ENCODE data around the gene EEIG2.

EEIG2 gene

DNA sequence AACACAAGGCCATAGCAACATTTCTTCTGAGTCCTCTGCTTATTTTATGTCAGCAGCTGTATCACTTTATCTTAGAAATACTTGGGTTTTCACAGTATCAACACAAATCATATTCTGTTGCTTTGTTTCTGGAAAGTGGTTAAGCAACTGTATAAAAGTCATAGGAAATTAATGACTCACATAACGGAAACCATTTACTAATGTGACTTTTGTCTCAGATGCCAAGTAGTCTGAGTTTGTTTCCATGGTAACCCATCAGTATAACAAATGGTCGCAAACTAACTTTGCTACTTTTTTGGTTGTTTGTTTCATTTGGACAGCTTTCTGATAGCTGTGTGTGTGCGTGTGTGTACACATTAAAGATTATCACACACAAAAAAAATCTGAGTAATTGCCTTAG lies 31.1 kb downstream of the EEIG2 start:
- Histone ChIP-seq H3K79me2 (ENCODE audit: insufficient read depth, low read length) (no peaks in the 10 kb centered on the region), H3K9me3 (ENCODE audit: low read length) (no peaks in the 10 kb centered on the region), H3K27me3 (ENCODE audit: insufficient read depth, low read length) (no peaks in the 10 kb centered on the region), H3K4me1 (ENCODE audit: insufficient read depth, low read length, severe bottlenecking) (no peaks in the 10 kb centered on the region), H3K9me2 (ENCODE audit: low read depth, low read length) (no peaks in the 10 kb centered on the region), H3K9ac (ENCODE audit: low read length) (no peak overlapping the region), H3F3A (ENCODE audit: insufficient read depth, low read length) (no peaks in the 10 kb centered on the region), H2AFZ (ENCODE audit: low read length) (no peak overlapping the region), H4K20me1 (ENCODE audit: insufficient read depth, low read length) (no peaks in the 10 kb centered on the region), H3K4me3 (ENCODE audit: low read depth, low read length, poor library complexity, severe bottlenecking) (no peak overlapping the region), H3K4me2 (ENCODE audit: low read length) (no peak overlapping the region), H3K36me3 (ENCODE audit: insufficient read depth, low read length) (no peaks in the 10 kb centered on the region), H3K27ac (ENCODE audit: low read depth, low read length, poor library complexity, severe bottlenecking) (no peak overlapping the region)
- TF ChIP-seq, protein P1, sequence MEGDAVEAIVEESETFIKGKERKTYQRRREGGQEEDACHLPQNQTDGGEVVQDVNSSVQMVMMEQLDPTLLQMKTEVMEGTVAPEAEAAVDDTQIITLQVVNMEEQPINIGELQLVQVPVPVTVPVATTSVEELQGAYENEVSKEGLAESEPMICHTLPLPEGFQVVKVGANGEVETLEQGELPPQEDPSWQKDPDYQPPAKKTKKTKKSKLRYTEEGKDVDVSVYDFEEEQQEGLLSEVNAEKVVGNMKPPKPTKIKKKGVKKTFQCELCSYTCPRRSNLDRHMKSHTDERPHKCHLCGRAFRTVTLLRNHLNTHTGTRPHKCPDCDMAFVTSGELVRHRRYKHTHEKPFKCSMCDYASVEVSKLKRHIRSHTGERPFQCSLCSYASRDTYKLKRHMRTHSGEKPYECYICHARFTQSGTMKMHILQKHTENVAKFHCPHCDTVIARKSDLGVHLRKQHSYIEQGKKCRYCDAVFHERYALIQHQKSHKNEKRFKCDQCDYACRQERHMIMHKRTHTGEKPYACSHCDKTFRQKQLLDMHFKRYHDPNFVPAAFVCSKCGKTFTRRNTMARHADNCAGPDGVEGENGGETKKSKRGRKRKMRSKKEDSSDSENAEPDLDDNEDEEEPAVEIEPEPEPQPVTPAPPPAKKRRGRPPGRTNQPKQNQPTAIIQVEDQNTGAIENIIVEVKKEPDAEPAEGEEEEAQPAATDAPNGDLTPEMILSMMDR (IDR thresholded peaks at IDR 0.05; ENCODE audit: low read length) = no peak
- TF ChIP-seq EZH2 (IDR thresholded peaks at IDR 0.05; ENCODE audit: borderline replicate concordance, low read length) = no peak

DNA sequence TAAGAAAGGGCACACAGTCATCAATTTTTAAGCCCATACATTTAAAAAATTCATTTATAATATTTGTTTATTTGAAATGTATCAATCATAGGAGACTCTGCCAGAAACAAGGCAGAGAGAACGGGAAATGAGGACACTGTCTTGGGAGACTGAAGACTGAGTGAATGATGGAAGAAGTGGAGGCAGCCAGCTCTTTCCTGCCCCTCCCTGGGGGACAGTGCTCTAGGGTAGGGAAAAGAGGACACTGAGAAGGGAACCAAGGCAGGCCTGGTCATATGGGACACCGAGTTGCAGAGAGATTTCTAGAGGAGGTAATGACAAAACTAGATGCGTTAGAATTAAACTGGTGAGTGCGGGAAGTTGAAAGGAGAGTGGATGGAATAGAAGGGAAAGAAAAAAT lies 31.6 kb downstream of the EEIG2 start:
- no peak overlapping the region for H3K4me3 ChIP-seq (ENCODE audit: low read depth, low read length, poor library complexity, severe bottlenecking)
- no peak overlapping the region for H3K4me2 ChIP-seq (ENCODE audit: low read length)
- H3K4me1 ChIP-seq (ENCODE audit: insufficient read depth, low read length, severe bottlenecking) = no peaks in the 10 kb centered on the region
- no peak overlapping the region for H2AFZ ChIP-seq (ENCODE audit: low read length)
- TF ChIP-seq EZH2 (IDR thresholded peaks at IDR 0.05; ENCODE audit: borderline replicate concordance, low read length) = no peak
- TF ChIP-seq, protein P1 (IDR thresholded peaks at IDR 0.05; ENCODE audit: low read length) = no peak
- H3K9ac ChIP-seq (ENCODE audit: low read length) = no peak overlapping the region
- H3K27me3 ChIP-seq (ENCODE audit: insufficient read depth, low read length) = no peaks in the 10 kb centered on the region
- H4K20me1 ChIP-seq (ENCODE audit: insufficient read depth, low read length) = no peaks in the 10 kb centered on the region
- no peaks in the 10 kb centered on the region for H3K9me2 ChIP-seq (ENCODE audit: low read depth, low read length)
- no peaks in the 10 kb centered on the region for H3K79me2 ChIP-seq (ENCODE audit: insufficient read depth, low read length)
- no peaks in the 10 kb centered on the region for H3K9me3 ChIP-seq (ENCODE audit: low read length)
- no peaks in the 10 kb centered on the region for H3K36me3 ChIP-seq (ENCODE audit: insufficient read depth, low read length)
- no peak overlapping the region for H3K27ac ChIP-seq (ENCODE audit: low read depth, low read length, poor library complexity, severe bottlenecking)
- no peaks in the 10 kb centered on the region for H3F3A ChIP-seq (ENCODE audit: insufficient read depth, low read length)

DNA sequence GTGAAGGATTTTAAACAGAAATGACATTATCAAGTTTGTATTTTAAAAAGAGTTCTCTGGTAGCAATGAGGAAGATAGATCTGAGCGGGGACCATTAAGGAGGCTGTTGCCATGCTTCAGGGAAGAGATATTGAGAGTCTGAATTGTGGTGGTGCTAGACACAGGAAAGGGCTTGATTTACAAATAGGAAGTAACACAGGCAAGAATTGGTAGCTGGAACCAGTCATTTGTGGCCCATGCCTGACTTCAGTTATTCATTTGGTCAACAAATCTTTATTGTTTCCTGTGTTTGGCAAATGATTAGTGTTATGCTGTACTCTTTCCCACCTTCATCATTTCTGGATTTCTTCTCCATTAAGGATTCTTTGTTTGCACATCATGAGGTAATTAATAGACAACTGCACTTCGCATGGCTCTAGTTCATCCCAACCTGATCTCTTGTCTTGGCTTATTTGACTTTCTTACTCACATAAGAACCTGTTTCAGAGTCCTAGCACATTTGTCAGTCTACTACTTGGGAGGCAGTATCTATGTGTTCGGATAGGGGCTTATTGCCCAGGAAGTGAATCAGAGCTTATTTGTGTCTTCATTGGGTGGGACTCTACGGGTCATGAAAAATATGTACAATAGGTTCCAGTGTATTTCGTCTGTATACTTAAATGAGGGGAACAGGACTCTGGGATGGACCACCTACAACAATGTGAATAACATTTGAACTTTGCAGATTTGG lies 32.3 kb downstream of the EEIG2 start:
- Histone ChIP-seq H4K20me1 (ENCODE audit: insufficient read depth, low read length) (no peaks in the 10 kb centered on the region), H3K4me1 (ENCODE audit: insufficient read depth, low read length, severe bottlenecking) (no peaks in the 10 kb centered on the region), H3F3A (ENCODE audit: insufficient read depth, low read length) (no peaks in the 10 kb centered on the region), H3K4me3 (ENCODE audit: low read depth, low read length, poor library complexity, severe bottlenecking) (no peak overlapping the region), H3K36me3 (ENCODE audit: insufficient read depth, low read length) (no peaks in the 10 kb centered on the region), H2AFZ (ENCODE audit: low read length) (no peak overlapping the region), H3K27ac (ENCODE audit: low read depth, low read length, poor library complexity, severe bottlenecking) (no peak overlapping the region), H3K9me2 (ENCODE audit: low read depth, low read length) (no peaks in the 10 kb centered on the region), H3K9ac (ENCODE audit: low read length) (no peak overlapping the region), H3K79me2 (ENCODE audit: insufficient read depth, low read length) (no peaks in the 10 kb centered on the region), H3K9me3 (ENCODE audit: low read length) (no peaks in the 10 kb centered on the region), H3K4me2 (ENCODE audit: low read length) (no peak overlapping the region), H3K27me3 (ENCODE audit: insufficient read depth, low read length) (no peaks in the 10 kb centered on the region)
- no peak for TF ChIP-seq EZH2 (IDR thresholded peaks at IDR 0.05; ENCODE audit: borderline replicate concordance, low read length)
- TF ChIP-seq, protein P1 (IDR thresholded peaks at IDR 0.05; ENCODE audit: low read length) = no peak

Data from OCI-LY1 (cell line).